LNCaP clone FGC (cell line): ENCODE data around the gene IGF2BP3.

Experiments
- DNase-seq: peaks from one replicate; pipeline ENCODE4 v3.0.0-alpha.2; 2011; ENCODE audit warnings: low read depth
- H3K4me3 ChIP-seq: 2 replicates; pipeline ENCODE4 v1.5.1; 2011; ENCODE audit warnings: mild to moderate bottlenecking, low read depth, low read length, control low read depth
- CTCF ChIP-seq: IDR thresholded peaks from 2 replicates; pipeline ENCODE4 v1.5.1; 2012; ENCODE audit warnings: mild to moderate bottlenecking; ENCODE audit not compliant: control insufficient read depth, insufficient read depth; ENCODE audit errors: extremely low read depth

Gene IGF2BP3

GRCh38 chr7:23383225-23383624 is 87.1 kb downstream of the IGF2BP3 start:
- TF ChIP-seq CTCF, result no peak
- H3K4me3 ChIP-seq, result no peak overlapping the region
- no peak for DNase-seq

- no peak for DNase-seq
- no peak for TF ChIP-seq CTCF
- H3K4me3 ChIP-seq, result no peak overlapping the region
Observed at GRCh38 chr7:23380961-23381360, 89.3 kb downstream of the IGF2BP3 start.

DNA sequence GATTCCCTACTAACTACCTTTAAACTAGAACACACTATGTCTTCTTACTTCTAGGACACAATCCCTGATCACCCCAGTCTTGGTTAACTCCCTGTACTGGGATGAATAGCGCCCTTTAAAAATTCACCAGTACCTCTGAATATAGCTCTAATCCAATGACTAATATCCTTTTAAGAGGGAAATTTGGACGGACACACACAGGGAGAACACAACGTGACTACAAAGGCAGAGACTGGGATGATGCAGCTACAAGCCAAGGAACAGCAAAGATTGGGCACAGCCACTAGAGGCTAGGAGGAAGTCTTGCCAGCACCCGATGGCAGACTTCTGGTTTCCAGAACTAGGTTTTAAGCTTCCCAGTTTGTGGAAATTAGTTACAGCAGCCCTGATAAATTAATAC is 89.7 kb downstream of the IGF2BP3 start:
- H3K4me3 ChIP-seq, result no peak overlapping the region
- TF ChIP-seq CTCF, result no peak
- no peak for DNase-seq

DNA sequence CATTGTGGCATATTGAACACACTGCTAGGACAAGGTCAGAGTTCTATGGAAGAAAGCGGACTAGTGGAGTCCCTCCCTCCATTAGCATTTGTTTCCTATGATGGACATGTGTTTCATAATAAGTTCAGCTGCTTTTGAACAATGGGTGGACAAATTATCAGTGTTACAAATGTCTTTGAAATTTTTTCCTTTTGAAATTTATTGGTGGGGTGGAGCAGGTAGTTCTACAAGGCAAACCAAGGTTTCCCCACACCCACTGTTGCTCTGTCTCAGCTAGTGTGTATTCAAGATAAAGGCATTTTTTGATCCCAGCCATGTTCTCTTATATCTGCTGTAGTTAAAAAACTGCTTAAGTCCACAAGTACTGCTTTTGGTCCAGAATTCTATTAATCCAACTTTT is 91.3 kb downstream of the IGF2BP3 start:
- no peak for TF ChIP-seq CTCF

GRCh38 chr7:23377134-23377533 is 93.2 kb downstream of the IGF2BP3 start:
- TF ChIP-seq CTCF, result no peak
- DNase-seq, result no peak
- H3K4me3 ChIP-seq, result no peak overlapping the region

More for the DNA sequence above, 91.3 kb downstream of the IGF2BP3 start:
- no peak overlapping the region for H3K4me3 ChIP-seq
- no peak for DNase-seq

GRCh38 chr7:23373151-23374004 is 96.9 kb downstream of the IGF2BP3 start:
- no peak for TF ChIP-seq CTCF
- H3K4me3 ChIP-seq, result no peak overlapping the region
- no peak for DNase-seq

DNA sequence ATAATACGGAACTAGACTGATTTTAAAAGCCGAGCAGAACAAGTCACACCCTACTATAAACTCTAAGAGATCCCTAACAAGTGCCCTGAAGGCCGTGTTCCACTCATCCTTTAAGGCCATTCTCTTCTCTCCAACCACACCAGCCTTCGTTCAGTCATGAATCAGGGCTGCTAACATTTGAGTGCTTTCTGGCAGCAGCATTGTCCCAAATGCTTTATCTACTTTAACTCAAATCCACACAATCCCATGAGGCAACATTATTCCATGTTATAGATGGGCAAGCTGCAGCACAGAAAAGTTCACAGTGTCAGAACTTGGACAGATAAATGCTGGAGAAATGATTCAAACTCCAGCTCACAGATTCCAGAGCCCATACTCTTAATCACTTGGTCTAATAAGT is 97.7 kb downstream of the IGF2BP3 start:
- no peak for TF ChIP-seq CTCF
- no peak for DNase-seq
- H3K4me3 ChIP-seq, result no peak overlapping the region
